Measurements from ENCODE around the gene IQSEC1. TPM values are rescaled to one million over a fixed set of nuclear protein-coding genes. Genes with fewer than 3 reads are reported as not detected.

The IQSEC1 gene
- total and polyA plus RNA-seq, 2 of the 8 experiments (the other 6 are each of a cell fraction or from before 2014, with no cell fraction given): 6.8 to 28.8 TPM

DNA sequence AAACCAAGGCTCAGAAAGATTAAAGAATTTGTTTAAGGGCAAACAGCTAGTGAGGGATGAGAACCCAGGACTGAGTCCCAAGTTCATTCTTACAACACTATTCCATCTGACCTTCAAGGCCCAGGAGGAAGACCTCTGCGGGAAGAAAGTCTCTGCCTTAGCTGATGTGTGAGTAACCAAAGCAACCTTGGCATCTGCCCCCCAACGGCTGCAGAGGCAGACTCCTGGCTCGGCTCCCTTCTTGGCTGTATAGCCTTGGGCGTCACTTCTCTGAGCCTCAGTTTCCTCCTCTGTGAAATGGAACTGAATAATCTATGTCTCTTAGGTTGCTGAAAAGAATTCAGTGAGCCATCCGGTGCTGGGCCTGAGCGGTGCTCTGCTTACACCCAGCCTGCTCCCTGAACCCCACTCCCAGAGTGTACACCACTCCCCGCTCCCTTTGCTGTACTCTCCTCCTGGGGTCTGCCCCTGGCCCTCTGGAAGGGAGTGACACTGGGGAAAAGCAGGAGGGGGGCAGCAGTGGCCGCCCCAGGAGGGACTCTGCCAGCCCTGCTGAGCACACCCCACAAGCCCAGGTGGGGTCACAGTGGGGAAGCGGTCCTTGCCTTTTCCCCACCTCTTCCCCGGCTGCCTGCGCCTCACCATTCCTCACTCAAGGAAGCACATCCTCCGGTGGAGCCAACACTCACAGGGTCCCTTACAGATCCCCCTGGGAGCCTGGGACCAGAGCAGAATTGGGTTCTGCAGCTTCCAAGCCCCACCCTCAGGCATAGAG, 97.3 kb downstream of the IQSEC1 start (continued):
- TF ChIP-seq, protein P1, sequence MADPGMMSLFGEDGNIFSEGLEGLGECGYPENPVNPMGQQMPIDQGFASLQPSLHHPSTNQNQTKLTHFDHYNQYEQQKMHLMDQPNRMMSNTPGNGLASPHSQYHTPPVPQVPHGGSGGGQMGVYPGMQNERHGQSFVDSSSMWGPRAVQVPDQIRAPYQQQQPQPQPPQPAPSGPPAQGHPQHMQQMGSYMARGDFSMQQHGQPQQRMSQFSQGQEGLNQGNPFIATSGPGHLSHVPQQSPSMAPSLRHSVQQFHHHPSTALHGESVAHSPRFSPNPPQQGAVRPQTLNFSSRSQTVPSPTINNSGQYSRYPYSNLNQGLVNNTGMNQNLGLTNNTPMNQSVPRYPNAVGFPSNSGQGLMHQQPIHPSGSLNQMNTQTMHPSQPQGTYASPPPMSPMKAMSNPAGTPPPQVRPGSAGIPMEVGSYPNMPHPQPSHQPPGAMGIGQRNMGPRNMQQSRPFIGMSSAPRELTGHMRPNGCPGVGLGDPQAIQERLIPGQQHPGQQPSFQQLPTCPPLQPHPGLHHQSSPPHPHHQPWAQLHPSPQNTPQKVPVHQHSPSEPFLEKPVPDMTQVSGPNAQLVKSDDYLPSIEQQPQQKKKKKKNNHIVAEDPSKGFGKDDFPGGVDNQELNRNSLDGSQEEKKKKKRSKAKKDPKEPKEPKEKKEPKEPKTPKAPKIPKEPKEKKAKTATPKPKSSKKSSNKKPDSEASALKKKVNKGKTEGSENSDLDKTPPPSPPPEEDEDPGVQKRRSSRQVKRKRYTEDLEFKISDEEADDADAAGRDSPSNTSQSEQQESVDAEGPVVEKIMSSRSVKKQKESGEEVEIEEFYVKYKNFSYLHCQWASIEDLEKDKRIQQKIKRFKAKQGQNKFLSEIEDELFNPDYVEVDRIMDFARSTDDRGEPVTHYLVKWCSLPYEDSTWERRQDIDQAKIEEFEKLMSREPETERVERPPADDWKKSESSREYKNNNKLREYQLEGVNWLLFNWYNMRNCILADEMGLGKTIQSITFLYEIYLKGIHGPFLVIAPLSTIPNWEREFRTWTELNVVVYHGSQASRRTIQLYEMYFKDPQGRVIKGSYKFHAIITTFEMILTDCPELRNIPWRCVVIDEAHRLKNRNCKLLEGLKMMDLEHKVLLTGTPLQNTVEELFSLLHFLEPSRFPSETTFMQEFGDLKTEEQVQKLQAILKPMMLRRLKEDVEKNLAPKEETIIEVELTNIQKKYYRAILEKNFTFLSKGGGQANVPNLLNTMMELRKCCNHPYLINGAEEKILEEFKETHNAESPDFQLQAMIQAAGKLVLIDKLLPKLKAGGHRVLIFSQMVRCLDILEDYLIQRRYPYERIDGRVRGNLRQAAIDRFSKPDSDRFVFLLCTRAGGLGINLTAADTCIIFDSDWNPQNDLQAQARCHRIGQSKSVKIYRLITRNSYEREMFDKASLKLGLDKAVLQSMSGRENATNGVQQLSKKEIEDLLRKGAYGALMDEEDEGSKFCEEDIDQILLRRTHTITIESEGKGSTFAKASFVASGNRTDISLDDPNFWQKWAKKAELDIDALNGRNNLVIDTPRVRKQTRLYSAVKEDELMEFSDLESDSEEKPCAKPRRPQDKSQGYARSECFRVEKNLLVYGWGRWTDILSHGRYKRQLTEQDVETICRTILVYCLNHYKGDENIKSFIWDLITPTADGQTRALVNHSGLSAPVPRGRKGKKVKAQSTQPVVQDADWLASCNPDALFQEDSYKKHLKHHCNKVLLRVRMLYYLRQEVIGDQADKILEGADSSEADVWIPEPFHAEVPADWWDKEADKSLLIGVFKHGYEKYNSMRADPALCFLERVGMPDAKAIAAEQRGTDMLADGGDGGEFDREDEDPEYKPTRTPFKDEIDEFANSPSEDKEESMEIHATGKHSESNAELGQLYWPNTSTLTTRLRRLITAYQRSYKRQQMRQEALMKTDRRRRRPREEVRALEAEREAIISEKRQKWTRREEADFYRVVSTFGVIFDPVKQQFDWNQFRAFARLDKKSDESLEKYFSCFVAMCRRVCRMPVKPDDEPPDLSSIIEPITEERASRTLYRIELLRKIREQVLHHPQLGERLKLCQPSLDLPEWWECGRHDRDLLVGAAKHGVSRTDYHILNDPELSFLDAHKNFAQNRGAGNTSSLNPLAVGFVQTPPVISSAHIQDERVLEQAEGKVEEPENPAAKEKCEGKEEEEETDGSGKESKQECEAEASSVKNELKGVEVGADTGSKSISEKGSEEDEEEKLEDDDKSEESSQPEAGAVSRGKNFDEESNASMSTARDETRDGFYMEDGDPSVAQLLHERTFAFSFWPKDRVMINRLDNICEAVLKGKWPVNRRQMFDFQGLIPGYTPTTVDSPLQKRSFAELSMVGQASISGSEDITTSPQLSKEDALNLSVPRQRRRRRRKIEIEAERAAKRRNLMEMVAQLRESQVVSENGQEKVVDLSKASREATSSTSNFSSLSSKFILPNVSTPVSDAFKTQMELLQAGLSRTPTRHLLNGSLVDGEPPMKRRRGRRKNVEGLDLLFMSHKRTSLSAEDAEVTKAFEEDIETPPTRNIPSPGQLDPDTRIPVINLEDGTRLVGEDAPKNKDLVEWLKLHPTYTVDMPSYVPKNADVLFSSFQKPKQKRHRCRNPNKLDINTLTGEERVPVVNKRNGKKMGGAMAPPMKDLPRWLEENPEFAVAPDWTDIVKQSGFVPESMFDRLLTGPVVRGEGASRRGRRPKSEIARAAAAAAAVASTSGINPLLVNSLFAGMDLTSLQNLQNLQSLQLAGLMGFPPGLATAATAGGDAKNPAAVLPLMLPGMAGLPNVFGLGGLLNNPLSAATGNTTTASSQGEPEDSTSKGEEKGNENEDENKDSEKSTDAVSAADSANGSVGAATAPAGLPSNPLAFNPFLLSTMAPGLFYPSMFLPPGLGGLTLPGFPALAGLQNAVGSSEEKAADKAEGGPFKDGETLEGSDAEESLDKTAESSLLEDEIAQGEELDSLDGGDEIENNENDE (IDR thresholded peaks at IDR 0.05; ENCODE audit: insufficient replicate concordance, low read length): no peak
- no peak for TF ChIP-seq SP2 (IDR thresholded peaks at IDR 0.05; ENCODE audit: low read length)
- no peak for TF ChIP-seq EP300 (IDR thresholded peaks at IDR 0.05; ENCODE audit: borderline replicate concordance in 1 of 2, low read depth in 2 of 2, low read length in 2 of 2)
- no peak for TF ChIP-seq KDM4A (IDR thresholded peaks at IDR 0.05; ENCODE audit: low read depth, low read length, severe bottlenecking)
- TF ChIP-seq, protein P2, sequence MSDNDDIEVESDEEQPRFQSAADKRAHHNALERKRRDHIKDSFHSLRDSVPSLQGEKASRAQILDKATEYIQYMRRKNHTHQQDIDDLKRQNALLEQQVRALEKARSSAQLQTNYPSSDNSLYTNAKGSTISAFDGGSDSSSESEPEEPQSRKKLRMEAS (IDR thresholded peaks at IDR 0.05): no peak
- TF ChIP-seq, protein P3, sequence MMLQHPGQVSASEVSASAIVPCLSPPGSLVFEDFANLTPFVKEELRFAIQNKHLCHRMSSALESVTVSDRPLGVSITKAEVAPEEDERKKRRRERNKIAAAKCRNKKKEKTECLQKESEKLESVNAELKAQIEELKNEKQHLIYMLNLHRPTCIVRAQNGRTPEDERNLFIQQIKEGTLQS (IDR thresholded peaks at IDR 0.05; ENCODE audit: insufficient read depth, low read depth, low read length): no peak
- TF ChIP-seq PHF8 (conservative IDR thresholded peaks at IDR 0.05; ENCODE audit: low read depth, low read length): no peak
- no peak for TF ChIP-seq HDAC6 (IDR thresholded peaks at IDR 0.05; ENCODE audit: low read depth, low read length)
- TF ChIP-seq ZNF274 (IDR thresholded peaks at IDR 0.05; ENCODE audit: borderline replicate concordance, extremely low read depth, low read length): no peak
